ENCODE results near the gene SDHD. TPM values are rescaled to one million over a fixed set of nuclear protein-coding genes. Genes with fewer than 3 reads are reported as not detected.

Gene SDHD
- total and polyA plus RNA-seq, 10 of the 15 experiments (the other 5 are each of a cell fraction or from before 2014, with no cell fraction given): 114 to 775 (median 187) TPM

- Histone ChIP-seq H3K9me3 (replicated peaks; ENCODE audit: control insufficient read depth, insufficient read depth, low read length) (no peaks in the 10 kb centered on the region; the same call in 2 of the 3 replicates), H3K4me1 (ENCODE audit: control insufficient read depth, insufficient read depth, low read length) (peaks cover 8% of the 10 kb centered on the region), H3K79me2 (ENCODE audit: control insufficient read depth, insufficient read depth, low read length) (no peaks in the 10 kb centered on the region), H3K27me3 (replicated peaks in 1 of 2; ENCODE audit: control insufficient read depth in 2 of 2, insufficient read depth in 2 of 2, low read length in 1 of 2) (no peaks in the 10 kb centered on the region), H3K27ac (ENCODE audit: control insufficient read depth, insufficient read depth) (no peak overlapping the region), H2AFZ (ENCODE audit: control insufficient read depth, low read depth, low read length) (no peak overlapping the region), H3K36me3 (ENCODE audit: control insufficient read depth in 2 of 2, insufficient read depth in 2 of 2, low read length in 1 of 2) (no peaks in the 10 kb centered on the region), H3K4me3 (no peak overlapping the region), H4K20me1 (ENCODE audit: control insufficient read depth, insufficient read depth) (no peaks in the 10 kb centered on the region), H3K4me2 (ENCODE audit: control insufficient read depth, insufficient read depth) (no peak overlapping the region), H3K9ac (ENCODE audit: control insufficient read depth, insufficient read depth, low read length) (no peak overlapping the region)
- in situ Hi-C loops (cut with MboI): no loop called here
- ChIA-PET CTCF (interaction anchor here (2.6 to 8.9 kb wide), 3 partner anchors 11 to 166 kb away, joined by 21 to 121 read pairs (median 24); partner anchors contain the start of gene BCO2), POLR2A (no interaction called here), RAD21 (ENCODE audit: unreplicated experiment) (no interaction called here), SMC1A (ENCODE audit: uncharacterized antibody, unreplicated experiment) (interaction anchor here (0.9 to 4.0 kb wide), 2 partner anchors 58 to 164 kb away, joined by 3 to 29 read pairs; no protein-coding TSS in a partner anchor)
- DNase-seq (ENCODE audit: low read depth, low spot score) (no peak), ATAC-seq (no peak), FAIRE-seq (no peak)
- WGBS (ENCODE audit: insufficient coverage, insufficient replicate concordance, low lambda C conversion rate, missing lambda C conversion rate): 57% methylated on average over 5 of the region's 5 CpGs
- intact Hi-C loops (cut with micrococcal nuclease; ENCODE audit: unreplicated experiment): no loop called here
- TF ChIP-seq ZNF24 (IDR thresholded peaks at IDR 0.05) (no peak), KAT2A (conservative IDR thresholded peaks at IDR 0.05; ENCODE audit: control insufficient read depth, low read depth, low read length) (no peak), ATF7 (IDR thresholded peaks at IDR 0.05; ENCODE audit: low read depth) (no peak), BCL3 (IDR thresholded peaks at IDR 0.05; ENCODE audit: borderline replicate concordance, insufficient read depth, low read depth, low read length, poor library complexity, severe bottlenecking) (no peak), NFYA (IDR thresholded peaks at IDR 0.05; ENCODE audit: borderline replicate concordance, low read depth, low read length) (no peak), EZH2 (IDR thresholded peaks at IDR 0.05; ENCODE audit: borderline replicate concordance, control insufficient read depth, low read depth, low read length) (no peak), BCL11A (IDR thresholded peaks at IDR 0.05; ENCODE audit: low read depth, low read length) (no peak), NFXL1 (IDR thresholded peaks at IDR 0.05; ENCODE audit: borderline replicate concordance) (no peak), CBX5 (IDR thresholded peaks at IDR 0.05; ENCODE audit: low read depth) (no peak), HDAC6 (IDR thresholded peaks at IDR 0.05; ENCODE audit: unreplicated experiment) (no peak)
- TF ChIP-seq, protein P1, sequence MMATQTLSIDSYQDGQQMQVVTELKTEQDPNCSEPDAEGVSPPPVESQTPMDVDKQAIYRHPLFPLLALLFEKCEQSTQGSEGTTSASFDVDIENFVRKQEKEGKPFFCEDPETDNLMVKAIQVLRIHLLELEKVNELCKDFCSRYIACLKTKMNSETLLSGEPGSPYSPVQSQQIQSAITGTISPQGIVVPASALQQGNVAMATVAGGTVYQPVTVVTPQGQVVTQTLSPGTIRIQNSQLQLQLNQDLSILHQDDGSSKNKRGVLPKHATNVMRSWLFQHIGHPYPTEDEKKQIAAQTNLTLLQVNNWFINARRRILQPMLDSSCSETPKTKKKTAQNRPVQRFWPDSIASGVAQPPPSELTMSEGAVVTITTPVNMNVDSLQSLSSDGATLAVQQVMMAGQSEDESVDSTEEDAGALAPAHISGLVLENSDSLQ (IDR thresholded peaks at IDR 0.05): no peak
- BruUV-seq (replicated peaks): no TSS peak
Observed at GRCh38 chr11:112115386-112115785, 28.7 kb downstream of the SDHD start.
